Skin epidermis (tissue), 12 donors: Measurements from ENCODE around the gene NEK11.

Experiments used
- H3K27ac ChIP-seq, 21 experiments: fragments of 200-600 bp; sonication (generic) in 11 of 21; one replicate each; pipeline ENCODE4 v1.5.0; 2020; ENCODE audit warnings: mild to moderate bottlenecking in 3 of 21, inconsistent platforms in 2 of 21, moderate library complexity in 2 of 21
- H3K4me3 ChIP-seq, 7 experiments: fragments of 200-600 bp; sonication (generic) in 2 of 7; one replicate each; pipeline ENCODE4 v1.5.0; 2020; ENCODE audit warnings: inconsistent platforms in 2 of 7, mild to moderate bottlenecking in 2 of 7, moderate library complexity in 1 of 7

Gene NEK11, protein sequence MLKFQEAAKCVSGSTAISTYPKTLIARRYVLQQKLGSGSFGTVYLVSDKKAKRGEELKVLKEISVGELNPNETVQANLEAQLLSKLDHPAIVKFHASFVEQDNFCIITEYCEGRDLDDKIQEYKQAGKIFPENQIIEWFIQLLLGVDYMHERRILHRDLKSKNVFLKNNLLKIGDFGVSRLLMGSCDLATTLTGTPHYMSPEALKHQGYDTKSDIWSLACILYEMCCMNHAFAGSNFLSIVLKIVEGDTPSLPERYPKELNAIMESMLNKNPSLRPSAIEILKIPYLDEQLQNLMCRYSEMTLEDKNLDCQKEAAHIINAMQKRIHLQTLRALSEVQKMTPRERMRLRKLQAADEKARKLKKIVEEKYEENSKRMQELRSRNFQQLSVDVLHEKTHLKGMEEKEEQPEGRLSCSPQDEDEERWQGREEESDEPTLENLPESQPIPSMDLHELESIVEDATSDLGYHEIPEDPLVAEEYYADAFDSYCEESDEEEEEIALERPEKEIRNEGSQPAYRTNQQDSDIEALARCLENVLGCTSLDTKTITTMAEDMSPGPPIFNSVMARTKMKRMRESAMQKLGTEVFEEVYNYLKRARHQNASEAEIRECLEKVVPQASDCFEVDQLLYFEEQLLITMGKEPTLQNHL

DNA sequence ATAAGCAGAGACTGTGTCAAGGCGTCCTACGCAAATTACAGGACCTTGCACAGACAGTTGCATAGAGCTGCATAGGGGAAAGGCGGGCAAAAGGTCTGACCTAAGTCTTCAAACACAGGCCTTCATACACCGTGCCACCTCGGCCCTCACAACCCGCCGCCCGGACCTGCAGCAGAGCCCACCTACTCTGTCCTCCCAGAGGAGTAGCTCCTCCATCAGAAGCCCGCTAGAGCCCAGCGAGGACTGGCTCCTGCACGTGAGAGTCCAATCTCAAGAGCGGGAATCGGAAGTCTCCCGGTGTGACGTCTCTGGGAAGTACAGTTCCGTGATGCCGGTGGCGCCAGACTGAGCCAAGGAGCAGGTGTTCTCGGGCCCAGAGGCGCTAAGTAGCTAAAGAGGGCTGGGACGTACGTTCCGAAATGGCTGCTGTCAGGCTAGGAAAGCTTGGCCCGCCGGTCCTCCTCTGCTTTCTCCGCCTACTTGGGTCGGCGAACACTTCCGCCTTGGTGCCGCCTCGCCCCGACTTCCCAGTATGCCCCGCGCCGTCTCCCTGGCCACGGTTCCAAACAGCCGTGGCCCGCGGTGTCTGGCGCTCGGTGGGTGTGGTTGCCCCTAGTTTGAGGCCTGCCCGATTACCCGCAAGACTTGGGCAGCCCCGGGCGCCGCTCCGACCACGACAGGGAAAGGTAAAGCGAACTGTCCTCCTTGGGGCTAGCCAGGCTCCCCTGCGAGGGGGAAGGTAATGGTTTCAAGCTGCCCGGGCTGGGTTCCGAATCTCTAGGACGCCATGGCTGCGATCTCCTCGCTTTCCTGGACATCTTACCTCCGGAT is at the start of gene NEK11, which contains the start of gene ASTE1:
Gene NEK11 (plus strand): TSS at position 557 of the 831 bp plus-strand sequence. CDS start 2,832 bp downstream, outside the sequence.
Gene ASTE1 (minus strand): TSS at position 505 of the 831 bp plus-strand sequence. CDS start 1,519 bp downstream, outside the sequence.
- peak within 1 kb of the TSS; percentile 56 to 78 (median 69) for H3K4me3 ChIP-seq
- peak within 1 kb of the TSS; percentile 81 to 96 (median 89) for H3K27ac ChIP-seq

DNA sequence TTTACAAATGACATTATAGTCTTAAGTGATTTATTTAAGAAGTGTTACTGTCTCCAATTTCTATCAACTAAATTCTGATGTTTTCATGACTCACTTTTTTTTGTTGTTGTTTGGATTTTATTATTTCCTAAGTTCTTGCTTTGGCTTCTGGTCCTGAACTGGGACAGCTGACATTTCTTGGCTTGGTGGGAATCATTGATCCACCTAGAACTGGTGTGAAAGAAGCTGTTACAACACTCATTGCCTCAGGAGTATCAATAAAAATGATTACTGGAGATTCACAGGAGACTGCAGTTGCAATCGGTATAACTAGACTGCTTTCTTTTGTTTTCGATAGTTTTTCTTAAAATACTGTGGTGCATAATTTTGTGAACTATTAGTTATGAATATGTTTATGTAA is 47.6 kb upstream of the NEK11 start:
- Histone ChIP-seq H3K4me3 (no peak overlapping the region), H3K27ac (no peak overlapping the region)

DNA sequence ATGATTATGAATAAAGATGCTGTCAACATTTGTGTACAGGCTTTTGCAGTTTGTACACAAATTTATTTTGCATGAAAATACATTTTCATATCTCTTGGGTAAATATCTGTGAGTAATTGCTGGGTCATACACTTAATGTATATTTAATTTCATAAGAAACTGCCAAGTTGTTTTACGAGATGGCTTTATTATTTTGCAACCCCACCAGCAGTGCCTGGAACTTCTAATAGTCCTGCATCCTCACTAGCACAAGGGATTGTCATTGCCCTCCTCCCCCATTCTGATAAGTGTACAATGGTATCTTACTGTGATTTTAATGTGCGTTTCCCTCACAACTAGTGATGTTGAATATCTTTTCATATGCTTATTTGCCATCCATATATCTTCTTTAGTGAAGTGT is 45.2 kb upstream of the NEK11 start:
- no peak overlapping the region for H3K4me3 ChIP-seq
- H3K27ac ChIP-seq = no peak overlapping the region

DNA sequence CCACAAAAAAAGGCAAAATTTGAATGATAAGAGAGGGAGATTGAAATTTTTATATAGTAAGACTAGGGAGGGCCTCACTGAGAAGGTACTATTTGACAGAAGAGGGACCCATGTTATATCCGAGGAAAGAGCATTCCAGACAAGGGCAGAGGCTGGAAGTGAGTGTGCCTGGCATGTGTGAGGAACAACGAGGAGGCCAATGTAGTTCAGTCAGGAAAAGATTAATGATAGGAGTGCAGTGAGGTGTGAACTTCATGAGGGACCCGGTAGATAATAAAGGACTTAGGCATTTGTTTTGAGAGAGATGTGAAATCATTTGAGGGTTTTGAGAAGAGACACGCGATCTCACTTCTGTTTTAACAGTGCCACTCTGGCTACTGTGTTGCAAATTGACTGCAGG is 36.4 kb upstream of the NEK11 start:
- Histone ChIP-seq H3K4me3 (no peak overlapping the region), H3K27ac (no peak overlapping the region)

DNA sequence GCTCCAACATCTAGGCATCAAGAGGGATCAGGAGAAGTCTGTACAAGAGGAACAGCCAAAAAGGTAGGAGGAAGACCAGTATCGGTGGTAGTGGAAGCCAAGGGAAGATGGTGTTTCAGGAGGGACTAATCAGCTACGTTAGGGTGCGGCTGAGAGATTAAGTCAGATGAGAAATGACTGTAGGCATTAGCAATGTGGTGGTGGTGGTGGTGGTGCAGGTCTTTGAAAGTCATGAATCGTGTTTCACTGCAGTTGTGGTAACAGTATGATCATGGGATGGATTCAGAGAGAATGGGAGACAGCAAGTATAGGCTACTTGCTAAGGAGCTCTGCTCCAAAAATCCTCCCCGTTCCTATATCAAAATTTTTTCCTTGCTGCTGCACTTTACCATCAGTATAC is 35.6 kb upstream of the NEK11 start:
- Histone ChIP-seq H3K4me3 (no peak overlapping the region), H3K27ac (no peak overlapping the region)

DNA sequence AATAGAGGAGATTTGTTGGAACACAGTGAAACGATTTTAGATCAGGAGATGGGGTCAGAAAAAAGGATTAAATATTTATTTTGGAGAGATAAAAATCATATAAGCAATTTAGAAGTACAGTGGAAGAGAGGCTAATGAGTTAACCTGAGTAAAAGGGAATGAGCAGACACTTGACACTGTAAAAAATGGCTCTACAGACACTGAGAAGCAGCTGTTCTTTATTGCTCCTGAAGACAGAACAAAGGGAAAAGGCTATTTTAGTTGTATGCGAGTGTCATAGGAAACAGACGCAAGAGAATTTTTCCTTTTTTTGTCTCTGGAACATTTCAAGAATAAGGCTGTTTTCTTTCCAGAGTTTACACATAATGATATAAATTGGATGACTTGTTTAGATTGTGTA is 34.3 kb upstream of the NEK11 start:
- Histone ChIP-seq H3K4me3 (no peak overlapping the region), H3K27ac (no peak overlapping the region)

DNA sequence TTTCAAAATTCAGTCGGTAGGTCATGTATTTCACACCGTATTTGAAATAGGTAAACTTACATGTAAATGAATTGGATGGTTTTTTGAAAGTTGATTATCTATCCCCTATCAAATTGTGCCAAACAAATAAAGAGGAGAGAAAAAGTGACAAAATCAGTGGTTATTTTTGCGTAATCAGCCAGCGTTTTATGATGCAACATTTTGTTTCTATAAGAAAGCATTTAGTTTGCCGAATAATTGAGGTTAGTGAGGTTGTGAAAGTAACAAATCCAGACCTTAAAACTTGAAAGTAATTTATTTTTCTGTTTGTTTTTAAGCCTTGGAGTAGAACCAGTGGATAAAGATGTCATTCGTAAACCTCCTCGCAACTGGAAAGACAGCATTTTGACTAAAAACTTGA is 29.4 kb upstream of the NEK11 start:
- Histone ChIP-seq H3K4me3 (no peak overlapping the region), H3K27ac (no peak overlapping the region)

DNA sequence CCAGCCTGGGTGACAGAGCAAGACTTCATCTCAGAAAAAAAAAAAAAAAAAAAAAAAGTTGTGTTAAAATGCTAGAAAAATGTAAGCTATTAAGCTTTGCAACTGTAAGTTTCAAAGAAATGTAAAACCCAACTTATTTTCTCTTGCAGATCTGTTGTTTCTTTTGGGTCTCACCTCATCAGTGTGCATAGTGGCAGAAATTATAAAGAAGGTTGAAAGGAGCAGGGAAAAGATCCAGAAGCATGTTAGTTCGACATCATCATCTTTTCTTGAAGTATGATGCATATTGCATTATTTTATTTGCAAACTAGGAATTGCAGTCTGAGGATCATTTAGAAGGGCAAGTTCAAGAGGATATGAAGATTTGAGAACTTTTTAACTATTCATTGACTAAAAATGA is 25.6 kb upstream of the NEK11 start:
- no peak overlapping the region for H3K4me3 ChIP-seq
- H3K27ac ChIP-seq = no peak overlapping the region

DNA sequence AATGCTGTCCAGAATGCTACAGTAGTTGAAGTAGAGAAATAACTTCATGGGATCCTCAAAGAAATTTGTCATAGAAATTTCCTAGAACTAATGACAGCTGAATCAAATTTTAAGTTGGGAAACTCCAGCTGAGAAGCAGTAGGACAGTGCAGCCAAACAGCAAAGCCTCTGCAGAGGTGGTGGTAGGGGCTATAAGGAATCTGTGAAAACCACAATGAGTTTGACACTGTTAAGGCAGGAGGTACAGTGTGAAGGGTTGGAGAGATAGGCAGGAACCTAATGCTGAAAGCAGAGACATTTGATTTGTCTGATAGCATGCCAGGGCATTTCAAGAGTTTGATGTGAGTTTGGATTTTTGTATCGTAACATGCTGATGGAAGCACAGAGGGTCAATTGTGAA is 22.1 kb upstream of the NEK11 start:
- Histone ChIP-seq H3K27ac (no peak overlapping the region), H3K4me3 (no peak overlapping the region)

DNA sequence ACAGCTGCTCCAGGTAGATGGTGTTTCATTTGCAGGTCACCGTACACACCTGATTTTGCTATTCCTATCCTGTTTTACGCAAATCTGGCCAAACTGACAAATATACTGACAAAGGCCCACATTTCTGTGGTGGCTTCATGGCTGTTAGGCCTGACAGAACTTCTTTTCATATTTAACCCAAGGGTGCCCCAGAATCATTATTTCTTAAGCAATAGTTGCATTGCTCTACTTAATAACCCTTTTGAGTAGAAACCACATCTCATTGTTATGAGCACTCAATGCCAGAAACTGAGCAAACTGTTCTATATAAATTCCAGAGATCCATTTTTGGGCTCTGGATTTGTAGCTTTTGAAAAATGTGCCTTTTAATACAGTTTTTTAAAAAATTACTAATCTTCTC is 19.4 kb upstream of the NEK11 start:
- H3K27ac ChIP-seq = no peak overlapping the region
- no peak overlapping the region for H3K4me3 ChIP-seq

DNA sequence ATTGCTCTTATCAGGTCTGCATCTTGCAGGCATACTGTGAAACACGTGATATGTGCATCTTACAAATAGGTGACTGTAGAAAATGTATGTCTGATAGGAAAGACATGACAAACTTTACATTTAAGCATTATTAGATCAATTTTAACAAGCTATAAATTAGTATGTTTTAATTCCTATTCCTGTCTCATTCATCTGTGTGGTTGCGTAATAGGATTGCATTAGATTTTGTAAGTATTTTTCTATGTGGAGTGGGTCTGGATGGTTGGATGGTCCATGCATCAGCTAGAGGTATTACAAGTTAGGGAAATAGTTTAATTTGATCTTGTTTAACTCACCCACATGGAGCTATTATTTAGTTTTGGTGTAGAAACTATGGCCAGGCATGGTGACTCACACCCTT is 18.9 kb upstream of the NEK11 start:
- Histone ChIP-seq H3K27ac (no peak overlapping the region), H3K4me3 (no peak overlapping the region)

DNA sequence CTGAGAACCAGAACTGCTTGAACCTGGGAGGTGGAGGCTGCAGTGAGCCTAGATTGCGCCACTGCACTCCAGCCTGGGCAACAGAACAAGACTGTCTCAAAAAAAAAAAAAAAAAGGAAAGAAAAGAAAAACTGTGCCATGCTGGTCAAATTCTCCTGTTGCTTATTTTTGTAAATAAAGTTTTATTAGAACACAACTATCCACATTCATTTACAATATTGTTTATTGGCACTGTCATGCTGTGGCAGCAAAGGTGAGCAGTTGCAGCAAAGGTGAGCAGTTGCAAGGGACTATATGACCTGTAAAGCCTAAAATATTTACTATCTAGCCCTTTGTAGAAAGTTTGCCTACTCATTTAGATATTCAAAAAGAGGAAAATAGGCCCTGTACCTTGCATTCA is 18.4 kb upstream of the NEK11 start:
- H3K4me3 ChIP-seq = no peak overlapping the region
- H3K27ac ChIP-seq = no peak overlapping the region

DNA sequence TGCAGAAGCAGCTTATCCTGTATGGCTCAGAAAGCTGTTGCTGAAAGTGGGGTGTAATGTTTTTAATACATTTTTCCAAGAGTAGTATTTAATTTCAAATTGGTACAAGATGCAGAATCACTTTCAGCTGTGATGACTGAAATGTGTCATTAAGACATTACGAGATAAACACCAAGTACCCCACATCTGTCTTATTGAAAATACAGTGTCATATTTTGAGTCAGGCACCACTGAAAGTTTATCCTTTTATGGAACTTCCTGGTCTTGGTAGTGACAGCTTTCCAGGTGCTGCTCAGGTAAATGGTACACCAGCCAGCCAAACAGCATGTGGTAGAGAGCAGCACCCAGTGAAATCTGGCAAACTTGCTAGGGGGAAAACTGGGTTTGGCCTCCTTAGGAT is 17.0 kb upstream of the NEK11 start:
- H3K27ac ChIP-seq = no peak overlapping the region

DNA sequence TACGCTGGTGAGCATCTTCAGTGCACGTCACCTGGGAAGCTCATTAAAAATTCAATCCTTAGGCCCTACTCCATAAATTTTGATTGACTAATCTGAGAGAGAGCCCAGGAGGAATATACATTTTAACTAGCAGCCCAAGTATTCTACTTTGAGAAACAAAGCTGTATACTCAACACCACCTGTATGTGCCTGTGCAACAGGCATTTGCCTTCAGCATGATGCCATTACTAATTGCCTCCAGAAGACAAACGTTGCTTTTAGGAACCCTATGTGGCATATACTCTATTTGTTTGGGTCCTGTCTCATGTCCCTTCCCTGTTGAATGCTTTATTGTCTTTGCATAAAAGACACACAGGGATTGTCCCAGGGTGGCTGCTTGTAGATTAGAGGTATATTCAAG is 7.7 kb upstream of the NEK11 start:
- H3K4me3 ChIP-seq = no peak overlapping the region

More for the DNA sequence above, 17.0 kb upstream of the NEK11 start:
- H3K4me3 ChIP-seq = no peak overlapping the region

DNA sequence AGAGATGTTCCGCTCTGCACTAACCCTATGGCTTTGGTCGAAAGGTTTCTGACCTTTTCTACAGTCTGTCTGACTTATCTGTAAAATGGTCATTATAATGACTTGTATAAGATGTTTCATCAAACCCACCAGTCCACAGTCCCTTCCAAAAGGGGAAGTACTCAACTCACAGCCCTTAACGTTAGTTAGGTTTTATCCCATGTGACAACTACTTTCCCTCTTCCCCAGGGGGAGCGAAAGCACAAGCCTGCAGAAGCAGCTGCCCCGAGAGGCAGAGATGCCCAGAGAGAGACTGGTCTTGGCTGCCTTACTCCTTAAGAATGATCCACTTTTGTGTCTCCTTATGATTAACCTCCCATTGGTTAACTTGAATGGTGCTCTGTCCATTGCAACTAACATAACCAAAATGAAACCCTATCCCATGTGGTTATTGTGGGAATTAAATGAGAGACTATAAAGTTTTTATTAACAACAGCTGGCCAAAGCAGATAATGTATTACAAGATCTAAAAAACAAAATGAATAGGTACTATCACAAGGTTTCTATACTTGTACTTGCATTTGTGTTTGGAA is 6.5 kb upstream of the NEK11 start:
- Histone ChIP-seq H3K27ac (no peak overlapping the region), H3K4me3 (no peak overlapping the region)

More for the DNA sequence above, 7.7 kb upstream of the NEK11 start:
- H3K27ac ChIP-seq = no peak overlapping the region

DNA sequence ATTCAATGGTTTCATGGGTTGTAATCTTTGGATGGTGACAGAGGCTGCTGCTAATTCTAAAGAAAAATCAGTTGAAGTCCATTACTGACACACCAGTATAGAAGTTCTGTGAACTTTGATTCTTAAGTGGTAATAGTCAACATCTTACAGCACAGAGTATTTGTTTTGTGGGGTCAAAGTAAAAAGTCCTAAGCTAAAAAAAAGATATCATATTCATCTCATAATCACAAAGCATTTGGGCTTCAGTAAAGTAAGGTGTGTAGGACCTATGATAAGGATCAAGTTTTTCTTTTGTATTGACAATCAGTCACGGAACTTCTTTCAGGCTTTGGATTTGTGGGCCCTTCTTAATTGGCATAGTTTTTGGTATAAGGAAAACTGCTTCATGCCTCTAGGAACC is 1.1 kb upstream of the NEK11 start:
- Histone ChIP-seq H3K4me3 (peak overlapping the region in 6 of 7 experiments; percentile 61 to 78 (median 70)), H3K27ac (peak overlapping the region in 4 of 21 experiments; percentile 83 to 96 (median 87))

DNA sequence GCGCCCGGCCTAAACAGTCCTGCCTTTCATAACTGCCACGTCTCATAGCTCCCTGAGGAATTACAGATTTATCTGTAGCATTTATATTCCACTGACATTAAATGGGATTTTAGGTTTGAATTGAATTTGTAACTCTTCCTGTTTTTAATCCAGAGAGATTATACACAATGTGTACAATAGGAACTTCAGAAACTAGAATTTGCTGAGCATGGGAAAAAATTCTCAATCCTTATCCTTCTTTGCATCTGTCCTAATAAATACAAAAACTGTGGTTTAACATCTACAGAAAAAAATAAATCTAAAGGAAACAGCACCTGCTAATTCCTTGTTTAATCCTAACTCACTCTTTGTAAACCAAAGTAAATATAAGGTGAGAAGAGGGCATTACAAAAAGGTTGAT is 2.2 kb downstream of the NEK11 start:
- Histone ChIP-seq H3K27ac (no peak overlapping the region), H3K4me3 (no peak overlapping the region)

DNA sequence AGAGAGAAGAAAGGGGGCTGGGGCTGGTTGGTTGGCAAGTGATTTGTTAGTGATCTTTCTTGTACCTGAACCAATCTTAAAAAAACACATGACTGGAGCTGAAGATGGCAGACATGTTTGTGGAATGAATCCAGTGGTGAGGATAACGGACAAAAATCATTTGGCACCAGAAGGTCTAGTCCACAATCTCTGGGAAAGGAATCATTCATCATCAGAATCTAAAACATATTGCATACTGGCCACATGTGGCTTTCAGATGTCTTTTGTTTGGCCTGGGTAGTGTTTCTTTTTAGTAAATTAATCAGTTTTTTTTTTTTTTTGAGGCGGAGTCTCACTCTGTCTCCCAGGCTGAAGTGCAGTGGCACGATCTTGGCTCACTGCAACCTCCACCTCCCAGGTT is 5.0 kb downstream of the NEK11 start:
- H3K4me3 ChIP-seq = no peak overlapping the region

DNA sequence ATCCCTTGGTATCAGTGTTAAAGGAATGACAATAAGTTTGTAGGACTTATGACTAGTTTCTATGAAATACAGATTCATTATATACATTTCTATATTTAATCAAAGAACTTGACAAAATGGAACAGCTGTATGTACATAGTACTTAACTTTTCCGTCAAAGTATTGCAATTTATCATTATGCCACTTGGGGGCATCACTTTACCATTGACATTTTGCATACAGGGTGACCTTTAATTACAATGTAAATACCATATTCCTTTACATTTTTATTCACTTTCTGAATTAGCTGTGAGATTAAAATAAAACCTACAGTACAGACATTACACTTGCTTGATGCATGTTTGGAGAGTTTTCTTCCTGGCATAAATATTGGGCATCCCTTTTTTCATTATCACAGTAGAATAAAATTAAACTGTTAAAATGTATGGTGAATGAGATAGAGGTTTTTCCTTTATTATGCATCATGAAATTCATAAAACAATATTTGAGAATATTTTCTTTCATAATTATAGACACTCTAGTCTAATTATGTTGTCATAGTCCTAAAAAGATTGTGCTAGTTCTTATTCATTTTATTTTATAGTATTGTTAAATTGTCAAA is 6.9 kb downstream of the NEK11 start:
- H3K4me3 ChIP-seq = no peak overlapping the region
- H3K27ac ChIP-seq = no peak overlapping the region

More for the DNA sequence above, 5.0 kb downstream of the NEK11 start:
- H3K27ac ChIP-seq = no peak overlapping the region
